GM19193 (cell line): Measurements from ENCODE around the gene LIFR.

Source experiments
- POLR2A ChIP-seq: IDR thresholded peaks from 4 replicates; pipeline ENCODE4 v1.6.1; 2011; ENCODE audit not compliant: insufficient read depth, insufficient read length; ENCODE audit errors: extremely low read depth

LIFR gene

DNA sequence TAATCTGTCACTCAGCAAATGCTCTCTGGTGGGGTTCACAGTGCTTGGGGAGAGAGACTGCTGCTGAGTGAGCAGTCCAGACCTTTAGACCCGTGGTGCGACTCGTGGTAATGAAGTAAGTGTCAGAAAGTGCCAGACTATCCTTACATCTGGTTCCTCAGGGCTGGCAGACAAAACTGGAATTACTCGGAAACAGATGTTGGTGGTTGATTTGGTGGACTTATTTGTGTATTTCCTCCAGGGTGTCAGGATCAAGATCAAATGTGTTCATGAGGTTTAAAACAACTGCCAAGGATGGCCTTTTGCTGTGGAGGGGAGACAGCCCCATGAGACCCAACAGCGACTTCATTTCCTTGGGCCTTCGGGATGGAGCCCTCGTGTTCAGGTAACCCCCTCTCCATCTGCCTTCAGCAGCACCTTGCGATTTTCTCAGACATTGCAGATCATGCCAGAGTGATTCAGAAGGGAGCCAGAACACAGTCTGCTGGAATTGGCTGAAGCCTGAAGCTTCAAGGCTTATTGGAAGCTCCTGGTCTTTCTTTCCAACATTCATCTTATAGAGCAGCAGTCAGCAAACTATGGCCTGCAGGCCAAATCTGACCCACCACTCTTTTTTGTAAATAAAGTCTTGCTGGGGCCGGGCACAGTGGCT, 105.2 kb downstream of the LIFR start:
- TF ChIP-seq POLR2A: no peak

DNA sequence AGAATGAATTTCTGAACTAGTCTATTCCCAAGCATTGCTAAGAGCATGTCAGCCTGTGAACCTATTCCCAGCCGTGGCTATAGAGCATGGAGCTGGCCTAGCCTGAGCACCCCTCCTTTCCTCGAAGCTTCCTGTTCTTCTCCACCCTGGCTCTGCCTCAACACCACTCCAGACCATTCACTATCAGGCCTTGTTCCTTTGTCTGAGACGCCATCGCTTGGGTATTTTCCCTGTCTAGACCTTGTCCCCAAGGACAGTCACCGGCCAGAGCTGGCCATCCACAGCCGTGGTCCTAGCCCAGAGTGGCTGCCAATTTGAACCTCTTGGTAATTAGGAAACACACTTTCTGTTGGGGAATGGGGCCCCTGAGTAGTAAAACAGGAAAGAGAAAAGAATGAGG, 105.8 kb downstream of the LIFR start:
- TF ChIP-seq POLR2A: no peak

DNA sequence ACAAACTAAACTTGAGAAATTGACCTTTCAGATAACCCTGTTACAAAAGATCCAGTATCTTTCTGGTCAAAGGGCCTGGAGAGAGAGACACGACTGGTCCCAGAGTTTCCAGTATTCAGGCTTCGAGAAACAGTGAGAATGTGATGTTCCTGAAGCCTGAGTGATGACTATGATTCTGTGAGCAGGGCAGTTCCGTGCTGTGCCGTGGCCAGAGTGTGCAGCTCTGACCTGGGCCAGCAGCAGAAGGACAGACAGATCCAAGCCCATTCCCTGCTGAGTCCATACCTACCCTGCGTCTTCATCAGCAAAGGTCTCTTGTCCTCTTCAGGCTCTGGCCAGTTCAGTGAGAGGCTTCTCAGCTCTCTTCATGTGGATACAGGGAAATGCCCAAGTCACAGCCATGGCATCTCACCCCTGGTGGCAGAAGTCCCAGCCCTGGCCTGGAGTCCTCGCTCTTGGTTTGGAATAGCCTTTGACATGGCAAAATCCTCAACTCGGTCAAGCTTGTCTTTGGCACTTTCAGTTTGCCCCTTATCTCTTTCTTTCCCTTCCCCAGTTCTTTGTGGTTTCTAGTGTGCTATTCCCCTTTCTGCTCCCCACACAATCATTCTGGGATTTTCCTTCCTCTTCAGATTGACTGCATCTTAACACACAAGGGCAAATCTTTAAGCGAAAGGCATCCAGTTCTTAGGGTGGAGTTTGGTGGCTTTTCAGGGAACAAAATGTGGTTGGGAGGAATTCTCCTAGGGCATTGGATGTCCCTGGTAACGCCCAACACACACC, 107.7 kb downstream of the LIFR start:
- no peak for TF ChIP-seq POLR2A

DNA sequence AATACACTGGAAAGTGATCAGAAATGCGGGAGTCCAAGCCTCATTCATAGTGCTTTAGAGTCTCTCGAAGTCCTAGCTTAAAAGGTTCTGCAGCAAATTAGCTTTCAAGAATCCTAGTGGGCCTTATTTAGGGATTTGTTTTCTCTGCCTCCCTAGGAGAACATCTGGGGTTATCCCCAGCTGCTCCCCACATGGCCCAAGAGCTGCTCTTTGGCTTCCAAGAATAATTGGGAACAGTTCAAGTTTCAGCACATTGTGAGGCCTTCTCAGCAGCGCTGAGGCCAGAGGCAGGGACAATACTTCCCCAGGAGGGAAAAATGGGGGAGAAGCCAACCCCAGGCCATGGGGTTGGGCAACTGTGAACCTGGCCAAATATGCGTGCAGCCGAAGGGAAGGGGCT, 108.7 kb downstream of the LIFR start:
- TF ChIP-seq POLR2A: no peak

DNA sequence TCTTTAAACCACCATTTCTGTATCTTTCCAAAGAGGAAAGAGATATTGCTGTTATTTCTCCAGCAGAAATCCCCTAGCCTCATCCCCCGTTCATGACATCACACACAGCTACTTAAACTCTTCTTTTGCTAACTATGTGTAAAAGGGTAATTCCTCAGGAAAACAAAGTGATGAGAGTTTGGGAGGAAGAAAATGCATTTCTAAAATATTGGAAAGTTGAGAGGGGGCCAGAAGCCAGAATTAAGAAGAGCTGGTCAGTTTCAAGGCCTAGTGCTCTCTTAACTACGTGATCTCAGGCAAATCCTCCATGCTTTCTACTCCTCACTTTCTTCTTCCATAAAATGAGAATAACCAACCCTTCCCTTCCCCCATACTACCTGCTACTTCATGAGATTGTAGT, 109.4 kb downstream of the LIFR start:
- no peak for TF ChIP-seq POLR2A

DNA sequence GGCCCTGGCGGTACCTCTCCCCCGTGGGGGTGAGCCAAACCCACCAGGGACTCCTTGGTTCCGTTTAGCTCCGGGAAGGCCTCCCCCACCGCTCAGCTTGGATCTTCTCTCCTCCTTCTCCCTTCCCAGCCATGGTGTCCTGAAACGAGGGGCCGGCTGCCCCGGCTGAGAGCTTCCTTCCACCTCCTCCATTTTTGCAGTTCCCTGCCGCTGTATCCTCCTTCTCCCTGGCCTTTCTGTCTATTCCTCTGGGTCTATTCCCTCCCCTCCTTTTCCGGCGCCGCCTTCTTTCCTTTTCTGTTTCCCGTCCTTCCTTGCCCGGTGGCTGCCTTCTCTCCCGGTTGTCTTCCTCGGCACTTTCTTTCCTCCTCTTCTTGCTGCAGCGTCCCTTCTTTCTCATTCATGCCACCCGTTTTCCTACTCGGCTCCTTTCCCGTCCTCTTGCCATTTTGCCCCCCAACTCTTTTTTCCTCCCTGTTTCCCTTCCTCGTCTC, 110.4 kb downstream of the LIFR start:
- no peak for TF ChIP-seq POLR2A

DNA sequence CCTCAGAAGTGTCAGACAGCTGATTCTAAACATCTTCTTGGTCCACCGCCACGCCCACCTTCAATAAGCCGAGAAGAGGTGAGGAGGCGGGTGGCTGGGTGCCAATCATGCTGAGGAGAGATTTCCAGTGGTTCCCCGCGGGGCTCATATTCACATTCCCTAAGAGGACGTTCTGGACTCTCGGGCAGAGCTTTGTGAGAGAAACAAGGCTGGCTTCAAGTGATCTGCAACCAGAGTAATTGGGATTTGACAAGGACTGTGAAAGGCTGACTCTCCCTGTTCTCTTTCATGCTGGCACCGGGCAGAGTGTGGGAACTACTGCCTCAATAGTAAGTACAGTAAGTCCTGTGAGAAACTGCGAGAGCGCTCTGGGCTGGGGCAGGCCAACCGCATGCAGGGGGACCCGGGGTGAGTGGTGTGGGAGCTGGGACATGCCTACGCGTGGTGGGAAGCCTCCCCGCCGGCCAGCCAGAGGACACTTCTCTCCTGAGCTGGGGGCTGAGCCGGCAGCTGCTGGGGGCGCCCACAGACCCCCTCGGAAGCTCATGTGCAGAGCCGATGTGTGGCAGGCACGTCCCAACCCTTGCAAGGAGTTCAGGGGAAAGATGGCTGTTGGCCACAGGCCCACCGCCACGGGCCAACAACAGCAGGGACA, 110.9 kb downstream of the LIFR start:
- no peak for TF ChIP-seq POLR2A

DNA sequence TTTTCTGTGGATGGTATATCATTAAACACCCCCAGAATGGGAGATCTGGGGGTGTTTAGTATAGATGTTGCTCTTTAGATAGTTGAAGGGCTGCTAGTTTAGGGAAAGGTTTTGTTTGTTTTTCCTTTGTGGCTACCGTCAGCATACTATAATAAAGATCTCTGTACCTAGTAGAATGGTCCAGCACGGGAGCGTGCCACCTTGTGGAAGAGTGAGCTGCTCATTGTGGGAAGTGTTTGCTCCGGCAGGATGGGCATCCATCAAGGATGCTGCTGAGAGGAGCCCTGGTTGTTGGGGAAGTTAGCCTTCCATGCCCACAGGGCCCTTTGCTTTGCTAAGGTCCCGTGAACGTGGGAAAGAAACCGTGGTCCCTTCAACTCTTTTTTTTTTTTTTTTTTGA, 113.1 kb downstream of the LIFR start:
- no peak for TF ChIP-seq POLR2A

DNA sequence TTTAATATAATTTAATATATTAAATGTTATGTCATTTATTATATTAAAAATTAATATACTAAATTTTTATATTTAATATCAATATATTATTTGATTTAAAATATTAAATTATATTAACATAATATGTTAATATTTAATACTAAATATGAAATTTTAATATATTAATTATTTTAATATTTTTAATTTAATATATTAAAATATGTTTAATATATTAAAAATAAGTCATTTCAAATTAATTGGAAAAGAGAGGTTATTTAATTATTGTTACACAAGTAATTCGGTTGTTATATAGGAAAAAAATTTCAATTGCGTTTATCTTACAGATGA, 114.2 kb downstream of the LIFR start:
- TF ChIP-seq POLR2A: no peak

DNA sequence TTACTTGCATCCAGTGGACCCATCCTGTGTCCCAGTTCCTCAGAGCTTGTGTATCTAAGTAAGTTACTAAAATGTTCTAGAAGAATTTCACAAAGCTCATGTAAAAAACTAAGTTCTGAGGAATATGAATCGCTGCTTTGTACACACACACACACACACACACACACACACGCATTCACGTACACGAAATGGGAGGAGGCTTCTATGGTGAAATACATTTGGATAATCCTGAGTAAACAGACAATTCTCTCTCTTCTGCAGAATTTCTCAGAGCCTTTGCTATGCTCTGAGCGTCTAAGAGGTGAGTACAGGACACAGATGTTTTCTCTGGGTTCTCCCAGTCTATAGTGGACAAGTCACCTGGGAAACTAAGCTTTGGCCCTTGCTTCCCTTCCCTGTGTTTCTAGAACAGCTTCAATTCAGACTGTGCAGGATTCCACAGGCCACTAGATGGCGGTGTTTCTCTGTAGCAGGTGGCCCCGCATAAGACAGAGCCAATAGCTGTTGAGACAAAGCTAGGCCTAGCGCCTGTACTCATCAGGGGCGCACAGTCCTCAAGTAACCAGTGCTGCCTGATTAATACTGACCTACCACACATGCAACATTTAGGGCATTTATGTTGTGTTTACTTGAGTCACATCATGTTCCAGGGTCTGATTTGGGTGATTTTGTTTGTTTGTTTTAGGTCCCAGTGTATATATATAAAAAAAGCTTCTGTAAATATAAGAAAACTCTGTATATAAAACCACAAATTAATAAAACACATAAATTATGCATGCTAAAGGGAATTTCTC, 114.8 kb downstream of the LIFR start:
- TF ChIP-seq POLR2A: no peak

DNA sequence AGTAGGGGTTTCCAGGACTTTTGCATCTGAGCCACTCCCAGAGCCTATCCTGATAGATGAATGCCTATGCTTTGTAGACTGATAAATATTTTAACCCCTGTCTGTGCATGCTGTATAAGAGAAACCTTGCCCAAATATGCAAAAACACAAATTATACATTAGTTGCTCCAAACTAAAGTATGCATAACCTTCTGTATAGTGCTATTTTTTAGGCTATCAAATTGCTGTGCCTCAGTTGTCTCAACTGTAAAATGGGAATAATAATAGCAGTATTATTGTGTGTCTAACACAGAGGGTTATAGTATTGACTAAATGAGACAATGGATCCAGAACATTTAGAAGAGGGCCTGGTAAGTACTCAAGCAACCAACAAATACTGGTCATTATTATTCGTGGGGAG, 117.7 kb downstream of the LIFR start:
- TF ChIP-seq POLR2A: no peak

DNA sequence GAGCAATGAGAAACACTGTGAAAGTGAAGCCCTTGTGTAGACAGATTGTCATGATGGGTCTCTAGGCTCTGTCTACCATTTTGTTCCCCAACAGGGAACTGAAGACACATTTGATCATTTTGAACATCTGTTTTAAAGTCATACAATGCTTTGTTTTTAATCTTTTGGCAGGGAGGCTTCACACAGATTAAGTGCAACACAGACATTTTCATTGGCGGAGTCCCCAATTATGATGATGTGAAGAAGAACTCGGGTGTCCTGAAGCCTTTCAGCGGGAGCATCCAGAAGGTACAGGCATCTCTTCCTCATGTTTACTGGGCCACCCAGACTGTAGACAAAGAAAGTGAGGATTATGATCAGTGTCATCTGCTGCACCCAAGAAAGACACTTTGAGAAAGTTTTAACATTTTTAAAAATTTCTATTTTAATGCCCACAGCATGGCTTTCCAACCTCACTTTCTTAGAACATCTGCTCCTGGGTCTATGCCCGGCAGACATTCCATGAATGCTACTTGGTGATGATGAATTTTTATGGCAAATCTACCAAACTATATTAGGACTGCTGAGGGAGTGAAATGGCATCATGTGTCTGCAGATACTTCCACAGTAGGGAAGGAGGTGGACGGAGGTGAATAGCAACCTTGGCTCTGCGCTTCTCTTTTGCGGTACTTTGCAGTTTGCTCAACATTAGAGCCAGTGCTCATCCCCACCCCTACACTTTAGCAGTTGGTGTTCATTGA, 121.3 kb downstream of the LIFR start:
- TF ChIP-seq POLR2A: no peak

DNA sequence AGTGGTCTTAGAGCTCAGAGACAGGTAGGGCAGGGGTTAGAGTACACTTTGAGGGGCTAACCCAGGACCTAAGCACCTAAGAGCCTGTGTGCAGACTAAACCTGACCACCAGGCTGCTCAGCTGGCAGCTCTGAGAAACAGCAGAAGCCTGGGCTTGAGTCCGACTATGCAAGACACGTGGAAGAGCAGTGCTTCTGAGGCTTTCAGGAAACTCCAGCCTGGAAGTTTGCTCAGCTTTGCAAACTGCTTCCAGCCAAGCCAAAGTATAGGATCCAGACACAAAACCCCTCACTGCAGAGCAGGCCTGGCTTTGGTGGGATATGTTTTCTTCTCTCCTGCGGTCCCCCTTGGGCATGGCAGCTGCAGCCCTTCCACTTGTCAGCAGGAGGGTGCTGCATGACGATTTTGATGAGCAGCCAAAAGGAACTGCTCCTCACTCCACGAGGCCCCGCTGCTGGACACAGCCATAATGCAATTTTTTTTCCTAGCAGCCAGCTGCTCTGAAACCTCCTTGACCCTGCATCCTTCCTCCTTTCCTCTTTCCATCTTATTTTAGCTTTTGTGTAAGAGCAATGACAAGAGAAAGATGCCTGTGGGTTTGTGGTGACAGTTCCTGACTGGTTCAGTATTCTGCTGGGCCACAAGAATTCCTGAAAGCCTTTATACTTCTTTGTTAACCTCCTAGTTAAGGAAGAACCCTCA, 123.1 kb downstream of the LIFR start:
- no peak for TF ChIP-seq POLR2A
